HG03460 (cell line): ENCODE results near the gene PIK3R6.

Source experiments
- ATAC-seq: cut with Tn5 transposase; IDR thresholded peaks from one replicate; pipeline ENCODE4 v1.9.1; 2021; ENCODE audit not compliant: unreplicated experiment

Gene PIK3R6

GRCh38 chr17:8799570-8800212, 67.8 kb downstream of the PIK3R6 start:
- ATAC-seq, result no peak

- no peak for ATAC-seq
These were observed 68.5 kb downstream of the PIK3R6 start, which contains the start of gene MFSD6L for GRCh38 chr17:8798846-8799569. Gene MFSD6L, minus strand, starts transcription at chr17:8799365. Its CDS starts 245 bp downstream, at chr17:8799120.

- no peak for ATAC-seq
These were observed 69.2 kb downstream of the PIK3R6 start for GRCh38 chr17:8798176-8798845.

- no peak for ATAC-seq
These were observed 69.8 kb downstream of the PIK3R6 start for GRCh38 chr17:8797621-8798175.

GRCh38 chr17:8794636-8795035, 72.8 kb downstream of the PIK3R6 start:
- no peak for ATAC-seq

- no peak for ATAC-seq
These were observed 73.8 kb downstream of the PIK3R6 start for GRCh38 chr17:8793649-8794048.

- no peak for ATAC-seq
These were observed 74.8 kb downstream of the PIK3R6 start for GRCh38 chr17:8792646-8793045.

GRCh38 chr17:8791910-8792270, 75.6 kb downstream of the PIK3R6 start:
- ATAC-seq, result no peak

GRCh38 chr17:8791248-8791909, 76.1 kb downstream of the PIK3R6 start:
- ATAC-seq, result no peak

- no peak for ATAC-seq
These were observed 77.7 kb downstream of the PIK3R6 start for GRCh38 chr17:8789743-8790142.

- no peak for ATAC-seq
These were observed 78.5 kb downstream of the PIK3R6 start for GRCh38 chr17:8788998-8789397.

GRCh38 chr17:8785547-8786413, 81.7 kb downstream of the PIK3R6 start:
- ATAC-seq, result no peak

- no peak for ATAC-seq
These were observed 85.3 kb downstream of the PIK3R6 start for GRCh38 chr17:8782176-8782575.

- ATAC-seq, result no peak
These were observed 85.7 kb downstream of the PIK3R6 start for GRCh38 chr17:8781776-8782175.

GRCh38 chr17:8776881-8777280, 90.6 kb downstream of the PIK3R6 start:
- no peak for ATAC-seq

GRCh38 chr17:8776248-8776647, 91.2 kb downstream of the PIK3R6 start:
- no peak for ATAC-seq

GRCh38 chr17:8766731-8767130, 100.7 kb downstream of the PIK3R6 start:
- ATAC-seq, result no peak

- no peak for ATAC-seq
These were observed 105.5 kb downstream of the PIK3R6 start for GRCh38 chr17:8762012-8762411.

GRCh38 chr17:8758137-8758596, 109.3 kb downstream of the PIK3R6 start, which contains the start of gene SPDYE4:
Gene SPDYE4, minus strand, starts transcription at chr17:8758546. Its CDS starts 164 bp downstream, at chr17:8758382.
- no peak for ATAC-seq

GRCh38 chr17:8757189-8757588, 110.3 kb downstream of the PIK3R6 start:
- no peak for ATAC-seq
